Embryonic facial prominence (tissue), 1 donor: ENCODE data around the gene CASTOR1.

Experiments
- DNase-seq: peaks from one replicate; pipeline ENCODE4 v3.0.0-alpha.2; 2016; ENCODE audit errors: extremely low spot score

CASTOR1 gene

GRCh38 chr22:30318799-30319419, 29.6 kb upstream of the CASTOR1 start:
- no peak for DNase-seq

DNA sequence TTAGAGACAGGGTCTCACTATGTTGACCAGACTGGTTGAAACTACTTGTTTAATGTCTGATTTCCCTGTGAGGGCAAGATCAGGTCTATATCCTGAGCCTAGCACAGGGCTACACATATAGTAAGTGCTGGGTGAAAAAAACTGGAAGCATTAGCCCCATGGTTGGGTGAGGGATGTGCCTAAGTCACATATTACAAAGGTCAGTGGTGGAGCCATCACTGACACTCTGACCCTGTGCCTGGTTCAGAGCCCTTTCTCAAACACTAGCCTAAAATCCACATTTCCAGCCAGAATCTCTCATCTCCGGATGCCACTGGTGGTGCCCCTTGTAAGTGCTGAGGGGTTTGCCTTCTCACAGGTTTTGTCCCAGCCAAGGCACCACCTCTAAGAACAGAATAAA, 28.5 kb upstream of the CASTOR1 start:
- DNase-seq = no peak

DNA sequence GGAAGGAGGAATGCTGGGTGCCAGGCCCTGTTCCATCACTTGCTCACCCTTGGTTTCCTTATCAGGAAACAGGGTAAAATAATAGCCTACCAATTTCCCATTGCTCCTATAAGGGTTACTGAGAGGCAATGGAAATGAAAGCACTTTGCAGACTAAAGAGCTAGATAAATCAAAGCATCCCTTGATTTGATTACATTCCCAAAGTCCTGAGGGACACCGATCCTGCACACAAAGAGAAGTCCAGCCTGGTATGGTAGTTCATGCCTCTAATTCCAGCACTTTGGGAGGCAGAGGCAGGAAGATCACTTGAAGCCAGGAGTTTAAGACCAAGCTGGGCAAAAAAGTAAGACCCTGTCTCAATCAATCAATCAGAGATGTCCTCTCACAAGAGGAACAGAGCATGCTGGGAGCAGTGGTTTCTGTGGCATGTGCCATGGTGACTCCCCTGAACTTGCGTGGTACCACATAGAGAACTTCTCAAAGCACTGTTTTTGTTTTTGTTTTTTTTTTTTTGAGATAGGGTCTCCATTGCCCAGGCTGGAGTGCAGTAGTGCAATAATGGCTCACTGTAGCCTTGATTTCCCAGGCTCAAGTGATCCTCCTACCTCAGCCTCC, 26.8 kb upstream of the CASTOR1 start:
- no peak for DNase-seq

DNA sequence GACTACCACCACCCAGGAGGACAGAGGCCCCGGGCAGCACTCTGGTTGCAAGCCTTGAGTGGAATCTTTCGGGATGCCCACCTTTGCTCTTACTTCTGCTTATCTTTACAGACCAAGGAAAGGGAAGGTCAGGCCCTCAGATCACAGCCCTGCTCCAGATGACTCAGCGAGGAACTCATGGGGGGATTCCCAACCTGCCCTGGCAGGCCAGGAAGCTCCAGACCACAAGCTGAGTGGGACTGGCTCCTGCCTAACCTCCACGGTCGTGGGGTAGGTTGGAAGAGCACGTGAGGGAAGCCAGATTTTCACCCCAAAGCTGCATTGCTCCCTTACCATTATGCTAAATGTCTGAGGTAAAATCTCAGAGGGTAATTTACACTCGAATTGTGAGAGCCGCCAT, 25.6 kb upstream of the CASTOR1 start:
- DNase-seq = no peak

DNA sequence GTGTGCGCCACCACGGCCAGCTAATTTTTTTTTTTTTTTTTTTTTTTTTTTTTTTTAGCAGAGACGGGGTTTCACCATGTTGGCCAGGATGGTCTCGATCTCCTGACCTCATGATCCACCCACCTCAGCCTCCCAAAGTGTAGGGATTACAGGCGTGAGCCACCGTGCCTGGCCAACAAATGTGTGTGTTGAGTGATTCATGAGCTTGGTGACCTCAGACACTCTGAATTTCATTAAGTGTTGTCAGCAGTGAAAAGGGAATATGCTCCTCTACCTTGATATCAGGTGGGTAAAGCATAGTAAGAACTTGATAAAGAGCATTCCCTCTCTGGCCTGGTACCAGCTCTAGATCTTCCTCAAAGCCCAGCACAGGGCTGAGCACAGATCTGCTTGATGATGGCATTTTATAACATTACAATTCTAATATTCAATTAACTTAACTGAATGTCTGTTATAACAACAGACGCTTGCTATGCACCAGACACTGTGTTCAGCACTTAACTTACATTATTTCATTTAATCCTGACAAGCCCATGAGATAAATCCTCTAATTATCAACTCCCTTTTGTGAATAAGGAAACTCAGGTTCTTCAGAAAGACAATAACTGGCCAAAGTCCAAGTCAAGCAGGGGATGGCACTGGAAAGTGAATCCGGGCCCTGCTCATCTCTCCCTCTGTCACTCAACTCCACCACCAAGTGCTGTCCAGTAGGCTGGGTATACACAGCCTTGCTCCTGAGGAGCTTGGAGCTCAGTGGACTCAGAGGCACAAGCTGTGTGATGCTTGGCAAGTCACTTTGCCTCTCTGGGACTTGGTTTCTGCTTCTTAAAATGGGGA, 24.4 kb upstream of the CASTOR1 start:
- DNase-seq = no peak

DNA sequence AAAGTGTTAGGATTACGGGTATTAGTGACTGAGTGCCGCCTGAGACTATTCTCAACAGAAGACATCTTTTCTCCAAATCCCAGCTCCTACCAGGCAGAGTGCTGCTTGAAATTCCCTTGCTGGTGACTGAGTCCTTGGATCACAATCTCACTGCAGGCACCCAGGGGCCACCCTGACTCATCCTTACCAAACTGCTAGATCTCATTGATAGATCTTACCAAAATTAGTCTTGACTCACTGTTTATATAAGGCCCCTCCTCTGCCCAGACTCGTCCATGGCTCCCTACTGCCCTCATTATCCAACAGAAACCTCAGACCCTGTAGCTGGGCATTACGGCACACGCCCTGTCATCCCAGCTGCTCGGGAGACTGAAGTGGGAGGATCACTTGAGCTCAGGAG, 22.7 kb upstream of the CASTOR1 start:
- no peak for DNase-seq

- DNase-seq = no peak
These were observed 21.8 kb upstream of the CASTOR1 start for GRCh38 chr22:30310881-30311771.

DNA sequence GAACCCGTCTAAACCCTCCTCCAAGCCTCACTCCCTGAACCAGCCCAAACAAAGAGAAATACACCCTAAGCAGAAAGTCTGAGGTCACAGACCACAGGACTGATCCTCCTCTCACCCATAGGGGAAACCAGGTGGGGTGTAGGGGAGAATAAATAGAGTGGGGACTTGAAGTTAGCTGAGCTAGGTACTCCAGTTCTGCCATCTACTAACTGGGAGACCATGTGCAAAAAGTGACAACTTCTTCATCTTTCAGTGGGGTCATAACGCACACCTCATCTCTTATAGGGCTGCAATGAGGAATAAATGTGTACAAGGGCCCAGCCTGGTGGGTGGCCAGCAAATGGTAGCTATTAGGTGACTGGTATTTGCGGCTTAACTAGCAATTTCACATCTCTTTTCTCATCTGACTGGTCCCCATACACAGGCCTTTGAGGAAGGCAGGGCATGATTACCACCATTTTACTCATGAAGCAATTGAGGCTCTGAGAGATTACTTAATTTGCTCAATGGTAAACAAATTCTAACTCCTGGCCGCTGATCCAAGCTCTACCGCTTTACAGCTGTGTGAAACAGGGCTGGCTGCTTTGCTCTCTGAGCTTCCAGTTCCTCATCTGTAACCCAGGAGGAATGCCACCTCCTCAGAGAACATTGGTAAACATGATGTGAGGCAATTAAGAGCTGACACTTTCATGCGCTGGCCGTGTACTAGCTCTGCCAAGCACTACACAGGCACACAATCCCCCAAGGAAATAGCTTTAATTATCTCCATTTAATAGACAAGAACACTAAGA, 20.8 kb upstream of the CASTOR1 start:
- DNase-seq = no peak

GRCh38 chr22:30308518-30309230, 19.4 kb upstream of the CASTOR1 start:
- no peak for DNase-seq

- DNase-seq = no peak
These were observed 18.8 kb upstream of the CASTOR1 start for GRCh38 chr22:30308093-30308492.

DNA sequence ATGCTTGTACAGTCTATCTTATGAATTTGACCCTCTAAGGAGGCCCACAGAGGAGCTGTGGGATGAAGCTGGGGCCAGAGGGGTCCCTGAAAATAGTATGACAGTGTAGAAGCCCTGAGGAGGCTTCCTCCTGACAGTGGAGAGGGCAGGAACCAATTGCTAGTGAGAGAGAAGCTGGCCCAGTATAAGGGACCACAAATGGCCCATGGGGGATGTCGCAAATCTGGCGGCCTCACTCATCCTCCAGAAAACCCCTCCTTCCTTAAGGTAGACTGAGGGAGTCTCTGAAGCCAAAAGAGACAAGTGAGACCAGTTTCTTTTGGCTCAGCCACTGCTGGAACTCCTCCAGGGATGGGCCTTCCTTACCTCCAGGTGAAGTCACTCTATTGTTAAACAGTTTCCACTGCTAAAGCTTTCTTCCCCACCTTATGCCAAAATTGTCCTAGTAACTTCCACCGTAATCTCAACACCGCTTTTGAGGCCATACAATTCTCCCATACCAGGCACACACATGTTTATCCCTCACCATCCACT, 17.8 kb upstream of the CASTOR1 start:
- no peak for DNase-seq

DNA sequence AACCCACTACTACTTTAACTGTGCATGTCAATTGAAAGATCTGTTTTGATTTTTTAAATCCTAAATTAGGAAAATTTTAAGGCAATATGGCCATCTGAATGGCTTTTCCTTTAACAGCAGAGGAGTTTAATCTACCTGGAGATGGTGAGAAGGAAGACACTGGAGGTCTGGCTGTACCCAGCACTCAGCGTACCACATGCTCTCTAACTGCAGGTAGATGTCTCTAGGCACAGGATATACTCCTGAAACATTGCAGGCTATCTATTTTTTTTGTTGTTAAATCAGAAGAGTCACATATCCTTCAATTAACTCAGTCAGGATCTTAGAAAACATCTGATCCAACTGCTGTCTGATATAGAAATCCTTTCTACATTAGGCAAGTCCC, 17.3 kb upstream of the CASTOR1 start:
- no peak for DNase-seq

DNA sequence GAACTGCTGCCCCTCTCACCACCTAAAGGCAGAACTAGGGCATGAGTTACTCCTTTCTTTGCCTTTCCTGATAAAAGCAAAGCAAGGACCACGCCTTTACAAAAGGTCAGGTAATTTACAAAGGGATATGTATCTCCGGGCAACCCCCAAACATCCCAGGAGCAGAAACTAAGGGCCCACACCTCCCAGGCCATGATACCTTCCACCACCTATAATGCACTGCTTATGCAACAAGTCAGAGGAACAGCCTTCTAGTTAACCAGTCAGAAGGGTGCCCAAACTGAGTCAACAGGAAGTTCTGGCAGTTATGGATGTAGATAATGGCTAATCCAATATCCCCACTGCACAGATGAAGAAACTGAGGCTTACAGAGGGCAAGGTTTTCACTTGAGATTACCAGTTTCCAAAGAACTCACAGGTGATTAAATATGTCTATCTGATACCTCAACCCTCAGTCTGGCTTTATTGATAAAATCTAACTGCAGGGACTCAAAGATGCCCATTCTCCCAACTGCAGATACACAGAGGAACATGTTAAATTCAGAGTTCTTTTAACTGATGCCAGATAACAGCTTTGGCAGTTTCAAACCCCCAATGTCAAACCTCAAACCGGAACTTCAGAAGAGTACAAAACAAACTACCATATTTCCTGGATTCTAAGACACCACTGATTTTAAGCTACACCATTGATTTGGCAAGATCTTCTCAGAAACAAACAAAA, 16.8 kb upstream of the CASTOR1 start:
- DNase-seq = no peak

- DNase-seq = no peak
These were observed 16.2 kb upstream of the CASTOR1 start for GRCh38 chr22:30305519-30305905.

DNA sequence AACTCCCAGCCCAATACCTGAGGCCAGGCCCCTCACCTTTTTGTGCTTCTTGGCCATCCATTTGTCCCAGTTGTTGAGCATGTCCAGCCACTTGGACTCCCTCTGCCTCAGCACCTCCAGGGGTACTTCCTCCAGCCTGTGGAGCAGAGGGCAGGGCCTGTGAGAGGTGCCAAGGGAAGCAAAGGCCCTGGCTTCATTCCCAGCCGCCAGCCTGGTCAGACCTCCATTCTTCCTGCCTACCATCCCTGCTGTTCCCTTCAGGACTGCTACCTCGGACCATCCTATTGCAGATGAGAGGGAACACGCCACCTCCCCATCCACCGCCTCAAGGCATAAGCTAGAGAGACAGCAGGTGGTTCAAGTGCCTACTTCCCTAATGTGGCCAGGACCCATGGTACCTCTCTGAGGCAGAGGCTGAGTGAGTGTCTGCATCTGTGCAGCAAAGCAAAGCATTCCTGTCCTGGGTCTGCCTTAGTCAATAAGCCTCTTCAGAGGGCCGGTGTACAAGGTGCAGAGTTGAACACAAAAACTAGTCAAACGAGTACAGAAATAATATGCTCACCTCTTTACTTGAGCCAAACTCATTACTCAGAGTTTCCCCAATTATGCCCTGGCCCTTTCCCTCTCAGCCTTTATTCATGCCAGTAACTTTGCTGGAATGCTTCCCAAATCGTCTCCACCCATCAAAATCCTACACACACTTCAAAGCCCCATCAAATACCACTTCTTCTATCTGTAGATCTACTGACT, 15.4 kb upstream of the CASTOR1 start:
- no peak for DNase-seq

DNA sequence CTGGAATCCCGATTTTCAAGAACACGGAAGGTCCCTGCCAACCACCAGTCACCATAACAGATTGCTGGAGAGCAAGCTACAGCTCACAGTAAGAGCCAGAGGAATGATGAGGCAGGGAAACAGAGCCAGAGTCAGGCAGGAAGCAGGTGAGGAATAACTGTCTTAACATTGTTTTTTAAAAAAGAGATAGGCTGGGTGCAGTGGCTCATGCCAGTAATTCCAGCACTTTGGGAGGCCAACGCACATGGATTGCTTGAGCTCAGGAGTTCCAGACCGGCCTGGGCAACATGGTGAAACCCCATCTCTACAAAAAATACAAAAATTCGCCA, 13.5 kb upstream of the CASTOR1 start:
- DNase-seq = no peak

GRCh38 chr22:30301995-30302809, 12.9 kb upstream of the CASTOR1 start:
- DNase-seq = no peak

DNA sequence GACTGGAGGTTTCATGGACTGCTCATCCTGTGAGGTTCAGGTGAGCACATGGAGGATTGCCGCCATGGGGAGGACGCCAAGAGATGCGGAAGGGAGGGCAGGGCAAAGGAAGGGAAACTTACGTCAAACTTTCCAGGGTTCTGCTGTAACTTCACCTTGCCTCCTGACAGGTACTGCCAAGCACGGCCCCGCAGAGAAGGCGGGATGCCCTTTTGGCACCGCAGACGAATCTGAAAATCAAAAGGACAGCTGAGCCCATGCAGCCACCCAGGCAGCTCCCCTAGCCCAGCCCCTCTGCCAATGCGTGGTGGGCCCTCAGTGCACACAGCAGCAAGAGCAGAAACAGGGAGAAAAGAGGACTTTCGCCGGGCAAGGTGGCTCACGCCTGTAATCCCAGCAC, 10.0 kb upstream of the CASTOR1 start:
- no peak for DNase-seq
